ENCODE measurements around the gene ACTBL2.
A peak's percentile ranks its signal among the peaks of the same experiment; 100 is the strongest.
"Not testable (repeated sequence)": the region's sequence is repeated elsewhere in the genome, so short reads cannot be mapped to it uniquely, and the experiment has no call there.

The ACTBL2 gene

GRCh38 chr5:57493034-57493433 lies 10.4 kb upstream of the ACTBL2 start:
- H3K27me3 ChIP-seq (replicated peaks; ENCODE audit: control insufficient read depth, insufficient read depth, low read length), result no peaks in the 10 kb centered on the region
- H3K4me1 ChIP-seq (ENCODE audit: control insufficient read depth, insufficient read depth, low read length), result peaks cover 27% of the 10 kb centered on the region
- no peak overlapping the region for H3K9ac ChIP-seq (ENCODE audit: low read length)
- H3K36me3 ChIP-seq (ENCODE audit: control insufficient read depth, insufficient read depth, low read length, severe bottlenecking), result no peaks in the 10 kb centered on the region
- DNase-seq (ENCODE audit: low read depth), result no peak
- H3K4me3 ChIP-seq (ENCODE audit: low read length), result no peak overlapping the region
- no peaks in the 10 kb centered on the region for H3K9me3 ChIP-seq (ENCODE audit: control insufficient read depth, low read length)

GRCh38 chr5:57492632-57493031 lies 10.0 kb upstream of the ACTBL2 start:
- Histone ChIP-seq H3K27me3 (replicated peaks; ENCODE audit: control insufficient read depth, insufficient read depth, low read length) (no peaks in the 10 kb centered on the region), H3K4me3 (ENCODE audit: low read length) (no peak overlapping the region), H3K36me3 (ENCODE audit: control insufficient read depth, insufficient read depth, low read length, severe bottlenecking) (no peaks in the 10 kb centered on the region), H3K9me3 (ENCODE audit: control insufficient read depth, low read length) (no peaks in the 10 kb centered on the region), H3K4me1 (ENCODE audit: control insufficient read depth, insufficient read depth, low read length) (peaks cover 27% of the 10 kb centered on the region), H3K9ac (ENCODE audit: low read length) (no peak overlapping the region)
- DNase-seq (ENCODE audit: low read depth), result no peak

- H3K9ac ChIP-seq (ENCODE audit: low read length), result no peak overlapping the region
- DNase-seq (ENCODE audit: low read depth), result no peak
Measured at GRCh38 chr5:57491369-57491965, 8.9 kb upstream of the ACTBL2 start.

GRCh38 chr5:57488215-57488955 lies 5.8 kb upstream of the ACTBL2 start:
- Histone ChIP-seq H3K36me3 (ENCODE audit: control insufficient read depth, insufficient read depth, low read length, severe bottlenecking) (no peaks in the 10 kb centered on the region), H3K9me3 (ENCODE audit: control insufficient read depth, low read length) (no peaks in the 10 kb centered on the region), H3K27me3 (replicated peaks; ENCODE audit: control insufficient read depth, insufficient read depth, low read length) (no peaks in the 10 kb centered on the region), H3K4me3 (ENCODE audit: low read length) (no peak overlapping the region), H3K4me1 (ENCODE audit: control insufficient read depth, insufficient read depth, low read length) (peaks cover 6% of the 10 kb centered on the region), H3K9ac (ENCODE audit: low read length) (no peak overlapping the region)
- DNase-seq (ENCODE audit: low read depth), result no peak

More at GRCh38 chr5:57491369-57491965, 8.9 kb upstream of the ACTBL2 start:
- Histone ChIP-seq H3K4me1 (ENCODE audit: control insufficient read depth, insufficient read depth, low read length) (peaks cover 27% of the 10 kb centered on the region), H3K36me3 (ENCODE audit: control insufficient read depth, insufficient read depth, low read length, severe bottlenecking) (no peaks in the 10 kb centered on the region), H3K27me3 (replicated peaks; ENCODE audit: control insufficient read depth, insufficient read depth, low read length) (no peaks in the 10 kb centered on the region), H3K4me3 (ENCODE audit: low read length) (no peak overlapping the region), H3K9me3 (ENCODE audit: control insufficient read depth, low read length) (no peaks in the 10 kb centered on the region)

- no peak for DNase-seq (ENCODE audit: low read depth)
Measured at GRCh38 chr5:57486027-57486602, 3.5 kb upstream of the ACTBL2 start.

GRCh38 chr5:57478826-57479225 lies 3.8 kb downstream of the ACTBL2 start:
- Histone ChIP-seq H3K9me3 (ENCODE audit: control insufficient read depth, low read length) (no peaks in the 10 kb centered on the region), H3K4me3 (ENCODE audit: low read length) (no peak overlapping the region), H3K9ac (ENCODE audit: low read length) (no peak overlapping the region), H3K27me3 (replicated peaks; ENCODE audit: control insufficient read depth, insufficient read depth, low read length) (no peaks in the 10 kb centered on the region), H3K4me1 (ENCODE audit: control insufficient read depth, insufficient read depth, low read length) (peaks cover 14% of the 10 kb centered on the region), H3K36me3 (ENCODE audit: control insufficient read depth, insufficient read depth, low read length, severe bottlenecking) (no peaks in the 10 kb centered on the region)
- no peak for DNase-seq (ENCODE audit: low read depth)

More at GRCh38 chr5:57486027-57486602, 3.5 kb upstream of the ACTBL2 start:
- no peaks in the 10 kb centered on the region for H3K36me3 ChIP-seq (ENCODE audit: control insufficient read depth, insufficient read depth, low read length, severe bottlenecking)
- H3K27me3 ChIP-seq (replicated peaks; ENCODE audit: control insufficient read depth, insufficient read depth, low read length), result no peaks in the 10 kb centered on the region
- no peak overlapping the region for H3K9ac ChIP-seq (ENCODE audit: low read length)
- no peak overlapping the region for H3K4me3 ChIP-seq (ENCODE audit: low read length)
- H3K9me3 ChIP-seq (ENCODE audit: control insufficient read depth, low read length), result no peaks in the 10 kb centered on the region
- H3K4me1 ChIP-seq (ENCODE audit: control insufficient read depth, insufficient read depth, low read length), result peaks cover 6% of the 10 kb centered on the region

GRCh38 chr5:57476601-57477056 lies 6.0 kb downstream of the ACTBL2 start:
- peaks cover 14% of the 10 kb centered on the region for H3K4me1 ChIP-seq (ENCODE audit: control insufficient read depth, insufficient read depth, low read length)
- no peak overlapping the region for H3K4me3 ChIP-seq (ENCODE audit: low read length)
- no peaks in the 10 kb centered on the region for H3K36me3 ChIP-seq (ENCODE audit: control insufficient read depth, insufficient read depth, low read length, severe bottlenecking)
- peak; percentile 48 for DNase-seq (ENCODE audit: low read depth)
- no peaks in the 10 kb centered on the region for H3K27me3 ChIP-seq (replicated peaks; ENCODE audit: control insufficient read depth, insufficient read depth, low read length)
- H3K9me3 ChIP-seq (ENCODE audit: control insufficient read depth, low read length), result no peaks in the 10 kb centered on the region
- H3K9ac ChIP-seq (ENCODE audit: low read length), result no peak overlapping the region

GRCh38 chr5:57470339-57470738 lies 12.3 kb downstream of the ACTBL2 start:
- no peaks in the 10 kb centered on the region for H3K36me3 ChIP-seq (ENCODE audit: control insufficient read depth, insufficient read depth, low read length, severe bottlenecking)
- no peaks in the 10 kb centered on the region for H3K27me3 ChIP-seq (replicated peaks; ENCODE audit: control insufficient read depth, insufficient read depth, low read length)
- no peak for DNase-seq (ENCODE audit: low read depth)
- peaks cover 30% of the 10 kb centered on the region for H3K4me1 ChIP-seq (ENCODE audit: control insufficient read depth, insufficient read depth, low read length)
- H3K4me3 ChIP-seq (ENCODE audit: low read length), result no peak overlapping the region
- no peaks in the 10 kb centered on the region for H3K9me3 ChIP-seq (ENCODE audit: control insufficient read depth, low read length)
- H3K9ac ChIP-seq (ENCODE audit: low read length), result no peak overlapping the region

- Histone ChIP-seq H3K4me3 (ENCODE audit: low read length) (peak overlapping the region; percentile 4), H3K9ac (ENCODE audit: low read length) (no peak overlapping the region), H3K27me3 (replicated peaks; ENCODE audit: control insufficient read depth, insufficient read depth, low read length) (no peaks in the 10 kb centered on the region), H3K36me3 (ENCODE audit: control insufficient read depth, insufficient read depth, low read length, severe bottlenecking) (no peaks in the 10 kb centered on the region), H3K9me3 (ENCODE audit: control insufficient read depth, low read length) (no peaks in the 10 kb centered on the region), H3K4me1 (ENCODE audit: control insufficient read depth, insufficient read depth, low read length) (peaks cover 30% of the 10 kb centered on the region)
- peak; percentile 92 for DNase-seq (ENCODE audit: low read depth)
Measured at GRCh38 chr5:57468481-57469163, 14.0 kb downstream of the ACTBL2 start.

GRCh38 chr5:57466544-57466943 lies 16.1 kb downstream of the ACTBL2 start:
- H3K27me3 ChIP-seq (replicated peaks; ENCODE audit: control insufficient read depth, insufficient read depth, low read length), result no peaks in the 10 kb centered on the region
- no peak overlapping the region for H3K4me3 ChIP-seq (ENCODE audit: low read length)
- no peaks in the 10 kb centered on the region for H3K36me3 ChIP-seq (ENCODE audit: control insufficient read depth, insufficient read depth, low read length, severe bottlenecking)
- peaks cover 30% of the 10 kb centered on the region for H3K4me1 ChIP-seq (ENCODE audit: control insufficient read depth, insufficient read depth, low read length)
- DNase-seq (ENCODE audit: low read depth), result peak; percentile 48
- H3K9ac ChIP-seq (ENCODE audit: low read length), result no peak overlapping the region
- no peaks in the 10 kb centered on the region for H3K9me3 ChIP-seq (ENCODE audit: control insufficient read depth, low read length)

GRCh38 chr5:57460056-57460455 lies 22.6 kb downstream of the ACTBL2 start:
- DNase-seq (ENCODE audit: low read depth); H3K9me3 ChIP-seq (ENCODE audit: control insufficient read depth, low read length); H3K9ac ChIP-seq (ENCODE audit: low read length); H3K4me3 ChIP-seq (ENCODE audit: low read length); H3K36me3 ChIP-seq (ENCODE audit: control insufficient read depth, insufficient read depth, low read length, severe bottlenecking); H3K4me1 ChIP-seq (ENCODE audit: control insufficient read depth, insufficient read depth, low read length); H3K27me3 ChIP-seq (replicated peaks; ENCODE audit: control insufficient read depth, insufficient read depth, low read length): not testable (repeated sequence)
